Hematopoietic multipotent progenitor cell treated with erythropoietin and hydrocortisone succinate and interleukin-3 and kit ligand, for 4 days (in vitro differentiated cells): ENCODE results near the gene TMEM63C.

Source experiments
- DNase-seq: peaks from one replicate; pipeline ENCODE4 v3.0.0-alpha.2; 2015

The TMEM63C gene

DNA sequence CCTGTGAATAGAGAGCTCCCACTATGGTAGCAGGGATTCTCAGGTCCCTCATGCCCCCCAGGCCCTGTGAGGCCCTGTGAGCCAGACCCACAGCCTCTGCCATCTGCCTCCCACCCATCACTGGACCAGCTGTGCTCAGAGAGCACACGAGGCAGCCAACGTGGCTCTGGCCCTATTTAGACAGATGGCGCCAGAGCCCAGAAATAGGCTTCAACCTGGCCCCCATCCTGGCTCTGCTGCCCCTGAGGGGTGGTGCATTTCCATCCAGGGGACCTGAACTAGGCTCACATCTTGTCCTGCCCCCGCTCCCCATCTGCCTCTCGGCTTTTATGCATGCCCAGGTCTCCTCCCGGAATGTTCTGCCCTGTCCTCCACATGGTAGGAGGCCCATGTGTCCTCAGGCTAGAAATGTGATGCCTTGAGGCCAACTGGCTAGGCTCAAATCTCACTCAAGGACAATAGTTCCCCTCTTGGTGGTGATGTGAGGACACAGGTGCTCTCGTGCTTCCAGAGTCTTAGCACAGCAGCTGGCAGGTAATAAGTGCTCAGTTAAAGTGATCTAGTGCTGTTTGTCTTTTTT is 18.9 kb downstream of the TMEM63C start:
- DNase-seq: no peak

DNA sequence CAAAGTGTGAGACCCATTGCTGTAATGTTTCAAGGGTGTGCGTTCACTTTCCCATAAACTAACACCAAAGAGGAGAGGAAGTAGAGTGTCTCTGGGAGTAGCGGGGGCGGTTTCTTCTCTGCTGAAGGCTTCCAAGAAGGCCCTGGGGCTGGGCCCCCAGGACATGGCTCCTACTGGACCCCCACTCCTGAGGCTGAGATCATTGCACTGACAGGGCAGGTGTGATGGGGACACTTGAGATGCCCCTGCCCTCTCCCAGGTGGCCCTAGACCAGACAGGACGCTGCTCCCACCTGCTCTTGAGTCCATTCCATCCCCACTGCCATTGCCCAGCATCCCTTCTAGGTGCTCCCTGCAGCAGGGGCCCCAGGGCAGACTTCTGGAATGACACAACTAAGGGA is 20.1 kb downstream of the TMEM63C start:
- no peak for DNase-seq

DNA sequence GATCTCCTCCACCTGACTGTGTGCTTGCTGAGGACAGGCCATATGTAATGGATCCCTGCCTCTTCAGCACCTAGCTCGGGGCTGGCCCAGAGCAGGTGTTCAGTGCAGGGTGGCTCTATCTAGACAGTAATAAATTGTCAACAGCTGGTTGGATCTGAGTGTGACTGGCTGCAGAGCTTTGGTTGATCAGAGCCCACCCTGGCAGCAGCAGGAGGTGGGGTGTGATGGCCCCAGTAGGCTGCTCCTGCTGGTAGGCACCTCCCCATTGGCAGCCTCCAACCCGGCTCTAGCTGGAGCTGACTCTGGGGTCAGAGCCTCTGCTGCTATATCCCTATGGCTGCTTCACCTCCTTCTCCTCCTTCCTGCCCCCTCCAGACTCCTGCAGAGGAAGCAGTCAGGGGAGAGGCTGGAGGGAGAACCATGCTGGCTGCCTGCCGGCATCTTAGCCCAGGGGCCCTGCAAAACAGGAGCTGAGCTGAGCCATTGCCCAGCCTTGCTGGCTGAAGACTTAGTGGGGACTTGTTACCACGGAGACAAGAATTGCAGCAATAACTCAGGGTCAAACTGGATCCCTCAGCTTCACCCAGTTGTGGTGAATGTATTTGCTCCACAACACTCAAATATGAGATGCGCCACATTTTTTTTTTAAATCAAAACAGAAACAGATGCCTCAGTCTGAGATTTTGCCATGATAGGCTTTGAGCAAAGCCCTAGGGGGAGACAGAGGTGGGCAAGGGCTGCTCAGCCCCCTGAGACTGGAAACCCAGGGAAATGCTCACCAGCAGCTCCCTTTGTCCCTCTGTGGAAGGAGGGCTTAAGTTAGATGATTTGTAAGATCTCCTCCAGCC is 22.2 kb downstream of the TMEM63C start:
- DNase-seq: no peak

DNA sequence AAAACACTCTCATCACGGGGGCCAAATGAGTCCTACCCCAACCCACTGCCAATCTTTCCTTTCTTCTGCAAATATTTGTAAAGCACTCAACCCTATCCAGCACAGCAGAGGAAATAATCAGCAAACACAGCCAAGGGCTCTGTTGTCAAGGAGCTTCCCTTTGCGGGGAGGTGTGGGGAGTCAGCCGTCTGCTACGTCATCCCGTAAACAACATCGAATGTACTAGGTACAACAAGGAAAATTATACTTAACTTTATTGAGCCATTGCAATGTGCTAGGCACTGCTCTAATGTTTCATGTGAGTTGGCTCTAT is 22.8 kb downstream of the TMEM63C start:
- DNase-seq: no peak

DNA sequence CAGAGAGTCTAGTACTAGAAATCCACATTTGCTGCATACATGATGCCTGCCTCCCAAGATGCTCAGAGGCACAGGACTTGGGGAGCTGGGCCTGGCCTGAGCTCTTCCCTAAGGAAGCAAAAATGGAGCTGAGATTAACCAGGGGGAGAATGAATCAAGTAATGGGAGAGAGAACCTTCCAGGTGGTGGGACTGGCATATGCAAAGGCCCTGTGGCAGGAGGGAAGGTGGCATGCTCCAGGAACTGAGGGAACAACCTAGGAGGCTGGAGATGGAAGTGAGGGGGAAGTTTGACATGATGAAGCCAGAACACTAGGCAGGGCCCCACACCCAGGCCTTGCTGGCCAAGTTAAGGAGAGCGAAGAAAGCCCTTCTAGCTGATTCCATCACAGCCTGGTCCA is 23.3 kb downstream of the TMEM63C start:
- DNase-seq: no peak

DNA sequence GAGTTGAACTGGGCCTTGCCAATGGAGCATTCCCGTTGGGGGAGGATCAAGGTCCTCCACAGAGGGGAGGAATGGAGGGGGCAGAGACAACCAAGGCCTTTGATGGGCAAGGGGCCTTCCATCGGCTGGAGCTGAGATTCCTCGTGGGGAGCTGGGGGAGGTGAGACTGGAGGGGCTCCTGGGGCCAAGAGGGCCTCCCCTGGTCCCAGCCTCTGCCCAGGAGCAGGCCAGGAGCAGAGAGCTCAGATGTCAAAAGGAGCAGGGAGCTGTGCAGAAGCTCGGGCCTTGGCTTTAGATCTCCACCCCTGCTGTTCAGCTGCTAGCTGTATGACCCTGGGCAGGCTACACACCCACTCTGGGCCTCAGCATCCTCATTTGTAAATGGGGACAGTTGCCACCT is 24.0 kb downstream of the TMEM63C start:
- DNase-seq: no peak

DNA sequence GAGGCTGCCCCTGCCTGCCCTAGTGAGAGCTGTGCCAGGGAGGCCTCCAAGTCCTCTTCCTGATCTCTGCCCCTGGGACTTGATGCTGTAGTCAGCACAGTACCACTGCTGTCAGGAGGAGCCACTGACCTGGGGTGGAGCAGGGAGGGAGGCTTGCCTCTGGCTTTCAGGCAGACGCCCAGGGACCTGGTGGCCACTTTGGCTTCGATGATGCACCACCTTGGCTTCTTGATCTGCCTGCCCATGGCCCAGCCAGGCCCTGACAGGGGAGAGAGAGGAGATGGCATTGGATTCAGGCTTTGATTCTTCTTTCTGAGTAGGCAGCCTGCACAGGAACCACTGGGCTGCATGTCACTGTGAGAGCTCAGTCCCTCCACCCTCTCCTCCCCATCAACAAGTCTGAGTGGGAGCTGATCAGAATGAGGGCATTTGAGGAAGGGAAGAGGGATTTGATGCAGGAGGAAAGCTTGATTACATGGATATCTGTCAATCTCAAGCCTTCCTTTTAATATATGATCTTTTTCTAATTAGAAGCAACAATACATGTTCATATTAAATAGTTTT is 24.7 kb downstream of the TMEM63C start:
- DNase-seq: no peak

DNA sequence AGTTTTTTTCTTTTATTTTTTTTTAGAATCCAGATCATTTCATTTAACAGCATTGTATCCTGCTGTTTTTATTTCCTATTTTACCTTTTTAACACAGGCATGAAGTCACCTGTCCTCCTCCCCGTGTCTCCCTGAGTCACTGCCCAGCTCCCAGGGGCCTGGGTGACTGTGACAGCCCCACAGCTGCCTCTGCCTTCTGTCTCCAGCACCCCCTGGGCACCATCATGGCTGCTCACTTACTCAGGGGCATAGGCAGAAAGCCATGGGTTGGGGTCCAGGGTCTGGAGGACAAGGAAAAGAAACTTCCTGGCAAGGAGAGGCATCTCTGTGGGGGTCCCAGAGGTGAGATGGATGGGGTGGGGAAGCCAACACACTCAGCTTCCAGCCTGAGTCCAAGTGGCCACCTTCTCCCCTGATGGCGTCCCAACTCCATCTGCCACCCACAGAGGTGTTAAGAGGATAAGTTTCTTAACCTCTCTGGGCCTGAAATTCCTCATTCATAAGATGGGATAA is 25.3 kb downstream of the TMEM63C start:
- no peak for DNase-seq

DNA sequence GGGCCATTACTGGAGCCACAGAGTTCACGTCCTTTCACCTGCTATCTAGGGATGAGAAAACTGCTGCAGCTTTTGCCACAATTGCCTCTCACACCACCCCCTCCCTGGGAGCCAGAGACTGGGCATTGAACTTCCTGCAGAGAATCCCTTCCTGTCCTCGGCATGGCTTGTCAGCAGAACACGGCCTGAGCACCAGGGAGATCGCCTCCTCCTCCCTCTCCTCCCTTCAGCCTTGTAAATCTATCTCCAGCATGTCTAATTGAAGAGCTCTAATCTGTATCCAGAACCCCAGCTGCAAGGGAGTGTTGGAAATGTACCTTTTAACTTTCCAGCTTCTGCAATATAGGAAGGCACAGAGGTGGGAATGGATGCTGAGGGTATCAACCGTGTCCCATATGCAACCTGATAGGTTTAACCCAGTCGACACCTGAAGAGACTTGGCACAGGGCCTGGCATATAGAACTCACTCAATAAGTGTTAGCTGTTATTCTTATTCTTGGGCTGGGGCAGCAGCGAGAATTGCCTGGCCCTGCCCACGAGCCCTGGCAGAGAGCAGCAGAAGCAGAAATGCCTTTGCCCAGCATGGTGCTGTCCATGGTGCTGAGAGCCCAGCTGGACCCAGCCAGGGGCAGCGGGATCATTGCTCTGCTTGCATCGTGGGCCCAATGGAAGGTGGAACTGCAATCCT is 26.8 kb downstream of the TMEM63C start:
- DNase-seq: peak; percentile 78

DNA sequence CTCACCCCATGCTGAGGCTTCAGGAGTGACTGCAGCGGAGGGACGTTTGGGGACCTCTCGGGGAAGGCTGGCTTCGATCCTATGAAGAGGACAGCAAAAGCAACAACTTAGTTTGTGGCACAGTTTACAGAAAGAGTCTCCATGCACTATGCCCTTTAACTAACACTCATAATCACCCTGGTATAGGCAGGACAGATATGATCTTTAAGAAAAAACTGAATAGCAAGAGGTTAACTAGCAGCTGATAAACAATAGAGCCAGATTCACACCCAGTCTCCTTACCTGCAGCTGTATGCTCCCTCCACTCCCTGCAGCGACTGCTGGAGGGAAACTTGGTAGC is 27.4 kb downstream of the TMEM63C start:
- no peak for DNase-seq

DNA sequence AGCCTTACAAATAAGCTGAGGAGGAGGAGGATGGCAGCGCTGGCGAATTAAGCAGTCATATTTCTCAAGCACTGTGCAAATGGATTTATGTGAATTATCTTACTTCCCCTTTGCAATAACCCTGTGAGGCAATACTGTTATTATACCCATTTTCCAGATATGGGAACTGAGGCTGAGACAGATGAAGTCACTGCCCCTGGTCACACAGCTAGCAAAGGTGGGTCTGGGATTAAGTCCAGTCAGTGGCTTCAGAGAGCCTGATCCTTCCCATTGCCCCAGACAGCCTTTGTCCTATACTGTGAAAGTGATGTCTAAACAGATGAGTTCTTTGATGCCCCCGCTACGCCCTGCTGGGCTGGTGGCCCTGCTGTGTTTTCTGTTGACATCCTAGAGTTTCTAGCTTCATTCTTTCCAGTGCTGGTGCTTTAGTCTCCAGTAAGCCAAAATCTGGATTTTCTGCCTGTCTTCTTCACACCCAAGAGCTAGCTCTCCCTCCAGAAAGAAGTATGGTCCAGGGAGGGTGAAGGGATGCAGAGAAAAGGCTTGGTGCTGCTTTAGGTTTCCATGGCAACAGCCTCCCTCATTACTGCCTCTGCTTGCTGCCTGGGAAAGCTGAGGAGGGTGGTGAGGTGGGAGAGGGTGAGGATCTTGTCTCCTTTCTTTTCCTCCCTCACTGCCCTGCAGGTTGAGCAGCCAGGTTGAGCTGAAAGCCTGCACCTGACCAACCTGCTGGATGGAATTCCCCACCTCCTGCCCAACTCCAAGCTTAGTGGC is 30.7 kb downstream of the TMEM63C start:
- no peak for DNase-seq

DNA sequence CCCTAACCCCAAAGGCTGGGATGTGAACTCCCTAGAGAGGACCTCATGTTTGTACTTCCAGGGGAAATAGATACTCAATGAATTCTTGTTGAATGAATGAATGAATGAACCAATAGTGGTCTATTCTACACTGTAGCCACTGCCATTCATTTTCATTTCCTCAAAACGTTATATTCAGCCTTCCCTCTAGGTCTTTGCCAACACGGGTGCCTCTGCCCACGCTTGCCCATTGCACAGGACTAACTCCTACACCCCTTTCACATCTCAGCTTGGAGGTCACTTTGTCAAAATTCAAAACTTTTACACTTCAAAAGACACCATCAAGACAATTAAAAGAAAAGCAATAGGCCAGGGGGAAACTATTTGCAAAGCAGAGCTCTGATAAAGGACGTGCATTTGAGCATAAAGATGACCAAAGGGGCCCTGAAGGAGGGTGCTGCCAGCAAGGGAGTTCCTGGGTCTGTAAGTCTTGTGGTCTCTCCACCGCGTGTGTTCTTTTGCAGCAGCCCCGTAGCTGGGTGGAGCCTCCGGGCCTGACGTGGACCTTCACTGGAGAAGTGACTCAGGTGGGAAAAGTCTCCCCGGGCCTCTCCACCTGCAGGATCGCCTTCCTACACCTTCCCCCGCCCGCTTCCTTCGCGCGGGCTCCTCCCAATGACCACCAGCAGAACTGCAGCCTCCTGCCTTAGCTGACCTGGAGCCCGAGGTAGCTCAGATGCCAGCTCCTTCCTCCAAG is 31.5 kb downstream of the TMEM63C start:
- peak; percentile 65 for DNase-seq

DNA sequence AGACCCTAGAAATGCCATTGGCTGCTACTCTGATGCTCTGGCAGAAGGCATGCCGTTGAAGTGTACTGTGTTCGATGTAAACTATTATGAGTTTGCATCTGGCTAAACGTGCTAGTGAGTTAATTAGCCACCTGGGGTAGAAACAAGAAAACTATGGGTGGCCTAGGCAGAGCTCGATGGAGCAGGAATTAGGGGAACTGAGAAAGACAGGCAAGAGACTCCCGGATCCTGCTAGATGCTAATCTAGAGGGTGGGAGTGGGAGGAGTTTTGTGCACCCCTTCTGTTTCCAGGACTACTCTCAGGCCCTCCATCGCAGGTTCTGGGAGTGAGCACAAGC is 32.0 kb downstream of the TMEM63C start:
- DNase-seq: no peak

DNA sequence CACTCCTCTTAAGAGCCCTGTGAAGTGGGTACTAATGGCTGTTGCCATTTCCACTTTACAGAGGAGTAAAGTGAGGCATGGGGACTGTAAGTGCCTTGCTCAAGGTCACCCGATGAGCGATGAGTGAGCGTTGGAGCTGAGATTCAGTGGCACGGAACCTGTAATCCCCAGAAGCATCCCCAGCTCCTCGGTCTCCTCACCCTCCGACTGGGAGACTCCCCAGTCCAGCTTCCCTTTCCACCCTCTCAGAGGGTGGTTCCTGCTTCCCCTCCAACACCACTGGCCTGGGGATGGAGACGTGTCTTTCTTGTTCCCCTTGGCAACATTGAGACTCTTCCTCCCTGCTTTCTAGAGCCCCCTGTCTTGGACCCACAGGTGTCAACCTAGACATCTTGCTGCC is 32.6 kb downstream of the TMEM63C start:
- DNase-seq: no peak

DNA sequence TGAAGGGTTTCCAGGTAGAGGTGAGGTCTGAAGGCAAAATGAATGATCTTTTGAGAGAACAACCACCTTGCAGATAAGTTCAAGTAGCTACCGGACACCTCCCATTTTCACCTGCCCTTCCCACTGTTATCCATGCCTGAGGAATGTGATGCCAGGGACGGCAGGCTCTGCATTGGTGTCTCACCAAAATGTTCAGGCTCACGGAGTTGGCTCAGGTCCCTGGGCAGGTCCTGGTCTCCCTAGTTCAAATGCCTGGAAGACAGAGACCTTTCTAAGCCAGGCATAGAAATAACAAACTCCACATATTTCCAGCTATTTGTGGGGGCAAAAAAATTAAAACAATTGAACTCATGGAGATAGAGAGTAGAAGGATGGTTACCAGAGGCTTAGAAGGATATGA is 36.0 kb downstream of the TMEM63C start:
- DNase-seq: no peak

DNA sequence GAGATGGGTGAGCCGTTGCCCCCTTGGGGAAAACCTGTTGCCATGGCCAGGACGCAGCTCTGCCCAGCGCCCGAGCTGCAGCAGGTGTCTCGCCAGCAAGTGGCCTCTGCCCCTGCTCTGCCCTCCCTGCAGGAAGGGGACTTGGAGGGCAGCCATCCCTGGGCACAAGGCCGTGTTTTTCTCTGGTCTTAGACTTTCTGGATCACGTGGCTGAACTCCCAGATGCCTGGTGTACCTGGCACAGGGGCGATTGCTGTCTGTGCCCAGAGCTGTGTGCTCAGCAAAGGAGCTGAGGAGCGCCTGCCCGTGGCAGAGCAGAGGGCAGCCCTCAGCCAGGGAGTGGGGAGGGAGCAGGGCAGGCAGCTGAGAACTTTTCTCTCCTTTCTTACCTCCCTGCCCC is 38.0 kb downstream of the TMEM63C start:
- no peak for DNase-seq

DNA sequence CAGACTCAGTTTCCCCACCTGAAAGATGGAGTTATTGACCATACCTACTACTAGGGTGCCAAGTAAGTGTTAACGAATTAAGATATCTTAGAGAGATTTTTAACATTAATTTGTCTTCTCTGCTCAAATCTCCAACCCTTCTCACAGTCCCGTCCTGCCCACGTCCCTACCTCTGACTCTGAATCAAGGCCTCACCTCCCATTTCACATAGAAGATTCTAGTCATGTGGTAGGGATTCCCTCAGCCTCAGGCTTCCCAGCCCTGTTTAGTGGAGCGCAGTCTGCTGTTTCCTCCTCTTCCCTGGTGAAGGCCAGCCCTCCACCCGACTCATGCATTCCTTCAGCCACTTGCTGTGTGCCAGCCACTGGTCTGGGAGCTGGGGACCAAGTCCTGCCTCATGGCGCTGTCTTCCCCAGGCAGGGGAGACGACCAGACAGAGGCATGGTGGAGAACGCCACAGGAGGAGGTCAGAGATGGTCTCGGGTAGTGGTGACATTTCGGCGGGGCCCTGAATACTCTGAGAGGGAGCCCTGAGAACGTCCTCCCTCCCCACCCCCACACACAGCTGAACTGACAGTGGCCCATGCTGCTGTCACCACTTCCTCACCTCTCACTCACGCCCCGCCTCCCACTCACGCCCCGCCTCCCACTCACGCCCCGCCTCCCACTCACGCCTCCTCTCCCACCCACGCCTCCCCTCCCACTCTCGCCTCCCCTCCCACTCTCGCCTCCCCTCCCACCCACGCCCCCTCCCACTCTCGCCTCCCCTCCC is 38.8 kb downstream of the TMEM63C start:
- no peak for DNase-seq

DNA sequence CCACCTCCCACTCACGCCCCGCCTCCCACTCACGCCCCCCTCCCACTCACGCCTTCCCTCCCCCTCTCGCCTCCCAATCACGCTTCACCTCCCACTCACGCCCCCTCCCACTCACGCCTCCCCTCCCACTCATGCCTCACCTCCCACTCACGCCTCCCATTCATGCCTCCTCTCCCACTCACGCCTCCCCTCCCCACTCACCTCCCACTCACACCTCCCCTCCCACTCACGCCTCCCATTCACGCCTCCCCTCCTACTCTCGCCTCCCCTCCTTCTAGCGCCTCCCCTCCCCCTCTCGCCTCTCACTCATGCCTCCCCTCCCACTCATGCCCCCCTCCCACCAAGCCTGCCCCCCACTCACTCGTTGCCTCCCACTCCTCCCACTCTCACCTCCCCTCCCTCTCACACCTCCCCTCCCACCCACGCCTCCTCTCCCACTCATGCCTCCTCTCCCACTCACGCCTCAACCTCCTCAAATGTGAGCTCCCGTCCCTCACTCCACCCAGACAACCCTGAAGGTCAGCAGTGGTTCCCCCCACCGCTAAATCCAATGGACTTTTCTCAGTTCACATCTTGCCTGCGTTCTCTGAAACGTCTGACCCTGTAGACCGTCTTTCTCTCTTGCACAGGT is 39.8 kb downstream of the TMEM63C start:
- DNase-seq: no peak

DNA sequence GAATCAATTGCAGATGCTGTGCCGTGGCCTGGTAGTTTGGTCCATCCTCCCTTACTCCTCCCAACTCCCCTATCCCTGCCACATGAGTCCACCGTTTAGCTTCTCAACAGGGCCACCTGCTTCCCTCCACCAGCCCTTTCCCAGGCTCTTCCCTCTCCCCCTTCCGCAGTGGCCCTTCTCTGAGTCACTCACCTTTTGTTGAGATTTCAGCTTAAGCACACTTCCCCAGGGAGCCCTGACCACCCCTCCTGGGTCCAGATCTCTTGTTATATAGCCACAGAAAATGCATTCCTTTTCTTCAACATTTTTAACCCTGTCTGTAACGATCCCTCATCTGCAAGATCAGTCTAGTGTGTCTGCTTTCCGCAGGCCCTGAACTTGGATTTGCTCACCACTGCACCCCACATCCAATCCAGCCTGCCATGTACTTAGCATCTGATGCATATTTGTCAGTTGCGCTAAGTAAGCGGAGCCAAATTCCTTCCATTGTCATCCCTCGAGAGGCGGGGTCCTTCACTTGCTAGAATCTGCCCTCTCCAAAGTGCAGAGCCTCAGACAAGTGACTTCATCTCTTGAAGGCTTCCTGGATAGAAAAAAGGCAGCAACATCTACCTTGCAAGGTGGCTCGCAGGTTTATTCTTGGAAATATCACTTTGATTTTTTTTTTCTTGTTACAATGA is 41.1 kb downstream of the TMEM63C start:
- no peak for DNase-seq

DNA sequence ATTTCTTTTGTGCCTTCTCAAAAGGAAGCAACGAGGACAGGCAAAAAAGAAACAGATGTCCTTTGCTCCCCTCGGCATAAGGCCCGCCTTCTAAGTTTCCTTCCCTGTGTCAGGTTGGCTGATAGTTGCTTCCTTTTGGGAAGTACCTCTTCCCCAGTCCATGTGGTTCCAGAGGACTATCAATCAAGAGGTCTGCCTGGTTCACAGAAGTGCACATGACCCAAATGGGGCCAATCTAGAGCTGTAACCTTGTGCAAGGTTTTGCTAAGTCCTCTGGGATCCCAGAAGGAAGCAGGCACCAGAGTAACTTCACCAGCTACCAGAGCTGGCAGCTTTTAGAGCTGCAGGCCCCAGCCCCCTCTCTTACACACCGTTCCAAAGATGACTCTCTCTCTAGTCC is 42.6 kb downstream of the TMEM63C start:
- no peak for DNase-seq

DNA sequence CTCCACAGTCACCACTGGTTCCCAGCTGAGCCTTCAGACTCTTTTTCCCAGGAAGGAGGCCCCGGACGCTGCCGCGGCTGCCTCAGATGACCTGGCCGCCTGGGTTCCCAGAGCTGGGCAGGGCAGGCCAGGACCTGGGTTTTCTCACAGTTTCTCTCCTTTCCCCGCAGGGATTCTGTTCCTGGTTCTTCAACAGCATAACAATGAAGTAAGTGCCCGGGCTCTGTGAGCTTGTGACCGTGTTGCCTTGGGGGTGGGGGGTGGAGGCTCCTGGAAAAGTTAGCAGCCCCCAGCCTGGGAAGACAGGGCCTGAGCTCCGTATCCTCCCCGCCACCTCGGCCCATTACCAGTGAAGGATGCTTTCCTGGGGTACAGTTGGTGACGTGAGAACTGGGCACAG is 43.7 kb downstream of the TMEM63C start:
- DNase-seq: no peak
